GM12872 (cell line): ENCODE measurements around the gene MRPL54.

Experiments used
- TF ChIP-seq, protein P1 (sequence below): IDR thresholded peaks from 3 replicates; pipeline ENCODE4 v1.5.1; 2011; ENCODE audit warnings: low read depth, mild to moderate bottlenecking, low read length, moderate library complexity; ENCODE audit not compliant: insufficient read depth

MRPL54 gene

DNA sequence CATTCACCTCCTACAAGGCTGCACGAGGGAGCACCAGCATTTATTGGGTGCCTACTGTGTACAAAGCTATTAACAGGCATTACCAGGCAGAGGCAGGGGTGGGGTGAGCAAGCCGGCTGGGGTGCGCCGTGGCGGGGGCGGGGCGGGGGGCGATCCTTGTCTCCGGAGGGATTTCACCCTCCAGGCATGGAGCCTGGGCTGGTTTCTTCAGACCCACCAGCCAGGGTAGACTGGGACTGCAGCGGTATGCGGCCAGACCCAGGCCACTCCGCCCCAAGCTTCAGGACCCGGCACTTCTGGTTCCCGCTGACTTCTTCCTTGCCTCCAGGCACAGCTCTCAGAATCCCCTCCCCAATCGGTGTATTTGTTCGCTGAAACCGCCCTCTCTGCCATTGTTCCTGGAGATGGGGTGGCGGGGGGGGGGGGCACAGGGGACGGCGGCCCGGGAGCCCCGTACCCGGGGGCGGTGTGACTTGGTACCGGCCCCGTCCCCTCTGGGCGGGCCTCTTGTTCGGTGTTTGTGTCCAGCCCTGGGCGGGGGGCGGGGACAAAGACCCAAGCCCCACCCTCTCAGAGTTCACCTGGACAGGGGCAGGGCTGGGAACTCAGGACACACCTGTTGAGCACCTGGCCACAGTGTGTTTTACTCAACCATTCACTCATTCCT lies 39.9 kb upstream of the MRPL54 start:
- TF ChIP-seq, protein P1, sequence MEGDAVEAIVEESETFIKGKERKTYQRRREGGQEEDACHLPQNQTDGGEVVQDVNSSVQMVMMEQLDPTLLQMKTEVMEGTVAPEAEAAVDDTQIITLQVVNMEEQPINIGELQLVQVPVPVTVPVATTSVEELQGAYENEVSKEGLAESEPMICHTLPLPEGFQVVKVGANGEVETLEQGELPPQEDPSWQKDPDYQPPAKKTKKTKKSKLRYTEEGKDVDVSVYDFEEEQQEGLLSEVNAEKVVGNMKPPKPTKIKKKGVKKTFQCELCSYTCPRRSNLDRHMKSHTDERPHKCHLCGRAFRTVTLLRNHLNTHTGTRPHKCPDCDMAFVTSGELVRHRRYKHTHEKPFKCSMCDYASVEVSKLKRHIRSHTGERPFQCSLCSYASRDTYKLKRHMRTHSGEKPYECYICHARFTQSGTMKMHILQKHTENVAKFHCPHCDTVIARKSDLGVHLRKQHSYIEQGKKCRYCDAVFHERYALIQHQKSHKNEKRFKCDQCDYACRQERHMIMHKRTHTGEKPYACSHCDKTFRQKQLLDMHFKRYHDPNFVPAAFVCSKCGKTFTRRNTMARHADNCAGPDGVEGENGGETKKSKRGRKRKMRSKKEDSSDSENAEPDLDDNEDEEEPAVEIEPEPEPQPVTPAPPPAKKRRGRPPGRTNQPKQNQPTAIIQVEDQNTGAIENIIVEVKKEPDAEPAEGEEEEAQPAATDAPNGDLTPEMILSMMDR, result no peak

DNA sequence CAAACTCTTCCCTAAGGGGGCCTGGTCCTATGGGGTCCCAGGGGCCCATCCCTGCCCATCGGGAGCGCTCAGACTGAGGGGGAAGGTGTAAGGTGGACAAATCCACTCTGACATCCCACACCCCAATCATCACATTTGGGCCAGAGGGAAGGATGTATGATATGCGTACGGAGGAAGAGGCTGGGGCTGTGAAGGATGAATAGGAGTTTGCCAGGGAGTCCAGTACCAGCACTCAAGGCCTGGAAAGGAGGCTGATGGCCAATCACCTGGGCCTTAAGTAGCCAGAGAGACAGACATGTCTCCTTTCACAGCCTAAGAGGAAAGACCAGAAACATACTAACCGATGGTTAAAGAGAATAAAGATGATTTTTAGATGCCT lies 39.4 kb upstream of the MRPL54 start:
- TF ChIP-seq, protein P1, result no peak

DNA sequence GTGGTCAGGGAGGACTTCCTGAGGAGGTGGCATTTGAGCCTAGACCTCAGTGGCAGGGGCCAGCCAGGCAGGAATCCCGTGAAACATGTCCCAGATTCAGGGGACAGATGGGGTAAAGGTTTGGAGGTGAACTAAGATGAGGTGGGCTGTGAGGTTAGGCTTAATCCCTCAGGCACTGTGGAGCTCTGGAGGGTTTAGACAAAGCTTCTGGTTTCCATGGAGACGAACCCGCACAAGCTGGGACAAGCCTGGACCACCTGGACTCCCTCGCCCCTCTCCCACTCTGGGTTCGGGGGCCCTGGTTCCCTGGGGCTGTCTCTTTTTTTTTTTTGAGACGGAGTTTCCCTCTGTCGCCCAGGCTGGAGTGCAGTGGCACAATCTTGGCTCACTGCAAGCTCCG lies 38.6 kb upstream of the MRPL54 start:
- TF ChIP-seq, protein P1, result no peak

DNA sequence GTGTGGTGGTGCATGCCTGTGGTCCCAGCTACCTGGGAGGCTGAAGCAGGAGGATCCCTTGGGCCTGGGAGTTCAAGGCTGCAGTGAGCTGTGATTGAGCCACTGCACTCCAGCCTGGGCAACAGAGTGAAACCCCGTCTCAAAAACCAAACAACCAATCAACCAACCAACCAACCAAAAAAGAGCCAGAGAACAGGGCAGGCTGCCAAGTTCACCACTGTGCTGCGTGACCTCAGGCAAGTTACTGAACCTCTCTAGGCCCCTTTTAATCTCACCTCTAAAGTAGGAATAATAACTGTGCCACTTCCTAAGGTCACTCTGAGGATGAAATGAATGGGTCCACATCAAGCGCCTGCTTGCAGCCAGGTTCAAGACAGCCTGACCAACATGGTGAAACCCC lies 37.4 kb upstream of the MRPL54 start:
- TF ChIP-seq, protein P1, result no peak

DNA sequence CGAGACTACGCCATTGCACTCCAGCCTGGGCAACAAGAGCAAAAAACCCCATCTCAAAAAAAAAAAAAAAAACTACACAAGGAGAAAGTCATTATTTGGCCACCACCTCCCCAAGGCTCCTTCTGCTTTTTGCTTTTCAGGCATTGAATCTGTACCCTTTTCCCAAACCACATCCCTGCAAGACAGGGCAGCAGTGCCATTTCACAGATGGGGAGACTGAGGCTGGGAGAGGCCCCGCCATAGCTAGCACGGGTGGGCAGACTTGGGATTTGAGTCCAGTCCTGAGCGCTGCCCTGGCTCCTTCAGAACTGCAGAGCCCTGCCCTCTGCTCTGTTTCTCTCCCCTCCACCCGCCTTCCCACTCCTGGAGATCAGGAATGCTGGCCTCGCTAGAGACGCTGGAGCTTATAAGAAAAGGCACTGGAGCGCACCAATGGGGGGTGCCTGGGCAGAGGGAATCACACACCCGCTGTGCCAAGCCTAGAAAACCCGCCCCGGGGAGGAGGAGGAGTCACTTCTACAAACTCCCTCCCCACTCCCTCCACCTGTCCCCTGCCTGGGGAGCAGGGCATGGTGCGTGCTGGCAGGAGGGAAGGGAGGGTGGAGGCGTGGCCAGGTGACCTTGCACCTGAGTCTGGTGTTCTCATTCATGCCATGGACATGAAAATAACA lies 36.7 kb upstream of the MRPL54 start:
- TF ChIP-seq, protein P1, result no peak

DNA sequence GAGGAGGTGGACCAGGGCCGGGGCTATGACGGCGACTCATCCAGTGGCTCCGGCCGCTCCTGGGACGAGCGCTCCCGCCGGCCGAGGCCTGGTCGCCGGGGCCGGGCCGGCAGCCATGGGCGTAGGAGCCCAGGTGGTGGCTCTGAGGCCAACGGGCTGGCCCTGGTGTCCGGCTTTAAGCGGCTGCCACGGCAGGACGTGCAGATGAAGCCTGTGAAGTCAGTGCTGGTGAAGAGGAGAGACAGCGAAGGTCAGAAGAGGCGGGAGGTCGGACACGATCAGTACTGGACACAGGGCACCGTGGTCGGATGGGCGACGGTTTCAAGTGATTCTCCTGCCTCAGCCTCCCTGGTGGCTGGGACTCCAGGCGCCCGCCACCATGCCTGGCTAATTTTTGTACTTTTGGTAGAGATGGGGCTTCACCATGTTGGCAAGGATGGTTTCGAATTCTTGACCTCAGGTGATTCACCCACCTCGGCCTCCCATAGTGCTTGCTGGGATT lies 32.0 kb upstream of the MRPL54 start:
- TF ChIP-seq, protein P1, result no peak

DNA sequence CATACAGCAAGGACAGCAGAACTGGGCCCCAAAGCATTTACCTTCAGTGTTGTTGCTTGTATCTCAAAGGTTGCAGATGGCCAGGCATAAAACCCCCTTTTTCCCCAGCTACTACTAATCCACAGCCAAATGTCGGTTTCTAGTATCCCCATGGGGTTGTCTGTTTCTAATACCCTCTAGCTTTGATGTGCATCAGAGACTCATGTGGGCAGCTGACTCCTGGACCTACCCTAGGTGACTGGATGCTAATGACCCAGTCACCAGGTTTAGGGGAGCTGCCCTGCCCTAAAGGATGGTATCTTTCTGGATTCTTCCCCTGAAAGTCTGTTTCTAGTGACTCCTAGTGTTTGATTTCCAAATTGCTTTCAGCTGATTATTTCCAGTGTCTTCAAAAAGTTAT lies 30.4 kb upstream of the MRPL54 start:
- TF ChIP-seq, protein P1, result no peak
